Stimulated activated CD4-positive, alpha-beta T cell treated with anti-CD3 and anti-CD28 coated beads, Interleukin-1b, Interleukin-23, amount 100 ng/mL, for 24 hours (primary cell): ENCODE data around the gene PPIAL4G.
A peak's percentile ranks its signal among the peaks of the same experiment; 100 is the strongest.
"Not testable (repeated sequence)": the region's sequence is repeated elsewhere in the genome, so short reads cannot be mapped to it uniquely, and the experiment has no call there.

Experiments
- DNase-seq, 4 experiments: peaks; one replicate each; pipeline ENCODE4 v3.0.0-alpha.2; 2020; ENCODE audit warnings: low read depth in 4 of 4, low spot score in 1 of 4

The PPIAL4G gene

DNA sequence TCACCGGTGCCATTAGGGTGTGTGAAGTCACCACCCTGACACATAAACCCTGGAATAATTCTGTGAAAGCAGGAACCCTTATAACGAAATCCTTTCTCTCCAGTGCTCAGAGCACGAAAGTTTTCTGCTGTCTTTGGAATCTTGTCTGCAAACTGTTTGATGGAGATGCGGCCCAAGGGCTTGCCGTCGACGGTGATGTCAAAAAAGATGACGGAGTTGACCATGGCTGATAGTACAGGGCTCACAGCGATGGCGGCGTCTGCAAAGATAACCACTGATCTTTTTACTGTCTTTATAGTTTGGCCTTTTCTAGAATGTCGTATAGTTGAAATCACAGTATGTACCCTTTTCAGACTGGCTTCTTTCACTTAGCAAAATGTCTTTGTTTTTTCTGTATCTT lies at the start of gene PPIAL4G:
TSS of gene PPIAL4G (minus strand) at position 274 of the 400 bp plus-strand sequence. CDS start at position 224, 50 bp downstream.
- DNase-seq, result not testable (repeated sequence)

DNA sequence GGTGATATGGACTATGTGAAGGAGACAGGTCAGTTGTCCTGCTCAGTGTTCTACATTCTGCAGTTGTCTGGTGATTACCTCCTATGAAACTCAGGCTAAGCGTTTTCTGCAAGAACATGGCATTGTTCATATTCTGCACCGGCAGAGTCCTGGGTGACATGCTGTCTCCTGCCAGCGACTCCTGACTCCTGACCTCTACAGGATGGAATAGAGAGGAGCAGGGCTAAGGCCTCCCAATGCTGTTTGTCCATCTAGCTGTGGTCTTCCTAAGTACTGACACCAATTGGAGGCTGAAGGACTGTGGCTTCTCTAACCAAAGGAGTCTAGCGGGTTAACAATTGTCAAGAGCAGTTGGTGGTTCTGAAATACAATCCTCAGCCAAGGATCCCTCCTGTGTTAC lies 49.1 kb upstream of the PPIAL4G start:
- not testable (repeated sequence) for DNase-seq

DNA sequence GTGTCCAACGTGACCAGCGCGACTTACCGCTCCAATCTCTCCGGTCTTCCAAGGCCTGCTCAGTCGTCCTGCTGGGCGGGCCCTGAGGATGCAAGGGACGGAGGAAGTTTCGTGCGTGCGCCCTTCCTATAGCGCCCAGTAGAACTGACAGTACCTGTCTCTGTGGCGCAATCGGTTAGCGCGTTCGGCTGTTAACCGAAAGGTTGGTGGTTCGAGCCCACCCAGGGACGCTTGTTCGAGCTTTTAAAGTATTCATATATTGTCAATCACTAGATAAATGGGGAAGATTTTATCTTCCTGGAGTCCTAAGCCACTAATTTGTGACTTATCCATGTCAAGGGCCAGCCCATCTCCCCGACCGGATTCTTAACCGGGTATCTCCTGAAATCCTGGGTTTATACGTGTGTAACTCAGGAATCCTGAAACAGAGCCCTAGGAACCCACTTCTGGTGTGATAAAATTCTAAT lies 46.0 kb upstream of the PPIAL4G start:
- peak; percentile 32 to 67 (median 62) for DNase-seq

DNA sequence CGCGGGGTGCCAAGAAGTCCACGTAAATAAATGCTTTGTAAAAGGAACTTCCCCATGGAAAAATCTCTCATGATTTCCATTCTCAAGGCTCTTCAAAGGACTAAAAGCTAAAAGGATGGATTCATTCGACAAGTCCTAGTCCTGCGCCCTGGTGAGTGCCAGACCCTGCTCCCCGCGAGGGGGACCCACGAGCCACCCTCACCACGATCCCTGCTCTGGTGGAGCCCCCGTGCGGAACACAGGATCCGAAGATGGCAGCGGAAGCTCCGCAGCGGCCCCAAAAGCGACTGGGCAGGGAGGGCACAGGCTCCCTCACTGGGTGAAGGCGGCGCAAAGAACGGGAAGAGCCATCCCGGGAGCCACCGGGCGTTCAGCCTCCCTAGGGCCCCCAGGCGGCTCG lies 45.5 kb upstream of the PPIAL4G start:
- DNase-seq, result not testable (repeated sequence)

DNA sequence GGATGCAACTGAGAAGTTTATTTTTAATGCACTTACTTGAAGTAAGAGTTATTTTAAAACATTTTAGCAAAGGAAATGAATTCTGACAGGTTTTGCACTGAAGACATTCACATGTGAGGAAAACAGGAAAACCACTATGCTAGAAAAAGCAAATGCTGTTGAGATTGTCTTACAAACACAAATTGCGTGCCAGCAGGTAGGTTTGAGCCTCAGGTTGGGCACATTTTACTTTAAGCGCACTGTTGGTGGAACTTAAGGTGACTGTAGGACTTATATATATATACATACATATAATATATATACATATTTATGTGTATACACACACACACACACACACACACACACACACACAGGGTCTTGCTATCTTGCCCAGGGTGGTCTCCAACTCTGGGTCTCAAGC lies 43.5 kb upstream of the PPIAL4G start:
- DNase-seq, result not testable (repeated sequence)

DNA sequence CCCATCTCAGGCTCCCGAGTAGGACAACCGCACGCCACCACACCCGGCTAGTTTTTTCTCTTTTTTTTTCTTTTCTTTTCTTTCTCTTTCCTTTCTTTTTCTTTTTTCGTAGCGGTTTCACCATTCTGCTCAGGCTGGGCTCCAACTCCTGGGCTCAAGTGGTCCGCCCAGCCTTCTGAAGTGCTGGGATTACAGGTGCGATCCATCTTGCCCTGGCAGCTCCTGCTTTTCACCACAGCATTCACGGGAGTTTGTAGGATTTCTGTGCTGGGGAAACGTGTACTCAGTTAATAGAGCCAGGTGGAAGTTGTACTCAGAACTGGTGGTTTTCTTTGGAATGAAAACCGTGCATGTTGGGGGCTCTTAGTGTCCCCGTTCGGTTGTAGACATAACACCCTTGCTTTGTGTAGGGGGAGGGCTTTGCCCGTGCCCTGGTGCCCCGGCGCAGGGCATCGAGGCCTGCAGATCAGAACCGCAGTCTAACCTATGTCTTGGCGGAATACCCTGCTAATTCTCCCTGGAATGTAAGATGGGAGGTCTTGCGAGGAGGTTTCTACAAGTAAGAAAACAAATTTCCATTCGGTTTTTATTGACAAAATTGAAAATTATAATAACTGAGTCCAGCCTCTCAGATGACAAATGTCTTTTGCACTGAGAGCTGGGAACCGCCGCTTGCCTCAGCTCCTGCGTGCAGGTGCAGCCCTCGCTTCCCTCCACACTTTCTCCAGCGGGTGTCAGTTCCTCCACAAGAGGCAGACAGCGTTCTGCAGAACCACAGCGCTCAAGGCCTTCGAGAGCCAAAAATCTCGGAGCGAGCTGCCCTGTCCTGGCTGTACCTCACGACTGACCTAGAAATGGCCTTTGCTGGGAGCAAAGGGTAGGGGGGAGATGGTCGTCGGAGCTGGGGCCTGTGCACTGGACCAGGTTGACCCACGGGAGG lies 40.4 kb upstream of the PPIAL4G start:
- DNase-seq, result not testable (repeated sequence)

DNA sequence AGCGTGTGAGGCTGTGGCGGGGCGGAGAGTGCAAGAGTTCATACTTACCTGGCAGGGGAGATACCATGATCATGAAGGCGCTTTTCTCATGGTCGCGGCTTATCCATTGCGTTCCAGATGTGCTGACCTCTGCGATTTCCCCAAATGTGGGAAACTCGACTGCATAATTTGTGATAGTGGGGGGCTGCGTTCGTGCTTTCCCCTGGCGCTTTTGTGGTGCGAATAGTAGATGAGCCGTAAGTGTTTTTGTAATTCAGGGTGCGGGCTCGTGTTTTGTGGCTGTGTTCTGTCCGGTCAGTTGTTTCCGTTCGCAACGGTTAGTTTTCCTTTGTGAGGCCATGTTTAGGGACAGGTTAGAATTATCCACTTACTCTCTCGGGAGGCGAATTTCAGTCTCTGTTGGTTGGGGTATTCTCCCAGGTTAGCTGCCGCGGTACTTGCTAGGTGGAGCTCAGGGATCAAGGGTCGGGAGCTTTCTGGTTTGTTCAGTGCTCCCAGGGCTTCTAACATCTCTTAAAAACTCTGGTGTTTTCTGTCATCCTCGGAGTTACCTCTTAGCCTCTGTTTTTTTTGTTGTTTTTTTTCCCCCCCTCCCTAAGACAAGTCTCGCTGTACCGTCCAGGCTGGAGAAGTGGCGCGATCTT lies 39.6 kb upstream of the PPIAL4G start:
- DNase-seq, result peak; percentile 81 to 93 (median 90)

DNA sequence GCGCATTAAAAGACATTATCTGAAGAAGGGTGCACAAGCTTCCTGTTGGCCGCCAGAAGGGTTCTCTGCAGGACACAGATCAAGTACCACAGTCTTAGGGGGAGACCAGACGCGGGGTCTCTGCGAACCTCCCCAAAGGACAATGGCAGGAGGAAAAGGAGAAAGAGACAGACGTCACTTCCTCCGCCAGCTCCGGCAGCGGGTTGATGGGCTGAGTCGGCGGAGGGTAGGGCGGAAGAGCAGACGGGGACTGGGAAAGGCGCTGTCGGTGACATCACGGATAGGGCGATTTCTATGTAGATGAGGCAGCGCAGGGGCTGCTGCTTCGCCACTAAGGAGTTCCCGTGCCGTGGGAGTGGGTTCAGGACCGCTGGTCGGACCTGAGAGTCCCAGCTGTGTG lies 39.0 kb upstream of the PPIAL4G start:
- DNase-seq, result peak; percentile 39 to 73 (median 60)

DNA sequence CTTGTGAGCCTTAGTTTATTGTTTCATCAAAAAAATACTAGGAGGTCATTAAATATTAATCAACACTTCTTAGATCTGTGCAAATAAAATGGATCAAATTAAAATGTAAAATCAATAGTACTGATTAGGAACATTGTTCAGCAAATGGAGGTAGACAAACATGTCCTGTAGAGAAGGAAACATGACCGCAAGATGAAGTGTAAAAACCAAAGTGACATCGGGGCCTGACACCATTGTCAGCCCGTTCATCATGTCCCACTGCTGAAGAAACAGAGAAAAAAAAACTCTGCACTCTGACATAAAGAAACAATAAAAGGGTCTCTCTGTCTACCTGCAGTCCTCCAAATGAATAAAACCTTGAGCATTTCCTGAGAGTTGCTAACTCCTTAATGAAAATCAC lies 31.2 kb upstream of the PPIAL4G start:
- DNase-seq, result not testable (repeated sequence)

DNA sequence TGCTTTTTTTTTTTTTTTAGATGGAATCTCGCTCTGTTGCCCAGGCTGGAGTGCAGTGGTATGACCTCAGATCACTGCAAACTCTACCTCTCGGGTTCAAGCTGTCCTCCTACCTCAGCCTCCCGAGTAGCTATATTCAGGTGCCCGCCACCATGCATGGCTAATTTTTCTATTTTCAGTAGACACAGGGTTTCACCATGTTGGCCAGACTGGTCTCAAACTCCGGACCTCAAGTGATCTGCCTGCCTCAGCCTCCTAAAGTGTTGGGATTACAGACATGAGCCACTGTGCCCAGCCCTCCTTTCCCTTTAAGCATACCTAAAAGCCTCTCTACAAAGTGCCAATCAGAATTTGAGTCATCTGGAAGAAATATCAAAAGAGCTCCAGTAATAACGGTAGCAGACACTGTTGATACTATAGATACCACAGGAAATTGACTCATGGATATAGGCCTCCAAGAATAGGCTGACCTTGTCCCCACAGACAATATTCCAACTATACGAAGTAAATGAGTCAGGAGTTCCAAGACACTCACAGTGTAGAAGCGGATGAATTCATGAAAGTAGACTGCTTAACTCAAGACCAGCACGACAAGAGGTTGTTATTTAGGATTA lies 29.6 kb upstream of the PPIAL4G start:
- DNase-seq, result not testable (repeated sequence)

DNA sequence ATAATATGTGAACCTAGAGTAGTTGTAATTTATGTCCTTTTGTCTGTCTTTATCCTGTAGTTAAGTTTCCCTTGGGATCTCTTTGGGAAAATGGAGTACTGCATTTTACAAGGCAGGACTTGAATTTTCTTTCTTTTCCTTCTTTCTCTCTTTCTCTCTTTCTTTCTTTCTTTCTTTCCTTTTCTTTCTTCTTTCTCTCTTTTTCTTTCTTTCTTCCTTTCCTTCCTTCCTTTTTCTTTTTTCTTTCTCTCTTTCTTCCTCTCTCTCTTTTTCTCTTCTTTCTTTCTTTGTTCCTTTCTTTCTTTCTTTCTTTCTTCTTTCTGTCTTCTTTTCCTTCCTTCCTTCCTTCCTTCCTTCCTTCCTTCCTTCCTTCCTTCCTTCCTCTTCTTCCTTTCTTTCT lies 10.8 kb upstream of the PPIAL4G start:
- not testable (repeated sequence) for DNase-seq

DNA sequence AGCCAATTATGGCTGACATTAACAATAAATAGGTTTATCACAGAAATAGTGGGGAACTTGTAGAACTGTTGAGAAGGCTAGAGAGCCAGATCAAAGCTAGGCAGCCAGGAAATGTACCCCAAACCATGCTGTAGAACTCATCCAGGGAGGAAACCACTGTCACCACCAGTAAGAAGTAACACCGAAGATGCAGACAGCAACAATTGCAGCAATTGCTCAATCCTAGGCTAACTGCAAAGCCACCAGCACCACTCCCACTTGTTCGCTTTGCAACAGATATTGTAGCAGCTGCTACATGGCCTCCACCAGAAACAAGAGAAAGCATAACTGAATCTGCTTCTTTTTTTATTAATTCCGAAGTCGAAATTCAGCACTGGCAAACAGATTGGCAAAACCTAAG lies 2.0 kb downstream of the PPIAL4G start:
- DNase-seq, result peak in 1 of 4 experiments; percentile 1

DNA sequence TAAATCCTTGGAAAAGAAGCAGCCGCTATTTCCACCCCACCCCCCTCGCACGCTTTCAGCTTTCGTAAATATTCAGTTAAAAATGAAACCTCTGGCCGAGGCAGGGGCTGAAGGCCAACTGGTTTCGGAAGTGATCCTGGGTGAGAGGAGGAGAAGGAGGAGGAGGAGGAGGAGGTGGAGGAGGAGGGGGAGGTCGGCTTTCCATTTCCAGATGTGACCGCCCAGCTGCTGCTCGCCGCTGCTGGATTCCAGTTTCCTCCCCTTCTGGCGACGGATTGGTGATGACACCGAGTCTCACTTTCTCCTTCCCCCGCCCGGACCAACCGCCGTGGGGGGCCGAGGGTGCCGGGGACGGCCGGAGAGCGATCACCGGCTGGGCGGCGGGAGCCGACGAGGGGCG lies 23.4 kb downstream of the PPIAL4G start:
- DNase-seq, result not testable (repeated sequence)

DNA sequence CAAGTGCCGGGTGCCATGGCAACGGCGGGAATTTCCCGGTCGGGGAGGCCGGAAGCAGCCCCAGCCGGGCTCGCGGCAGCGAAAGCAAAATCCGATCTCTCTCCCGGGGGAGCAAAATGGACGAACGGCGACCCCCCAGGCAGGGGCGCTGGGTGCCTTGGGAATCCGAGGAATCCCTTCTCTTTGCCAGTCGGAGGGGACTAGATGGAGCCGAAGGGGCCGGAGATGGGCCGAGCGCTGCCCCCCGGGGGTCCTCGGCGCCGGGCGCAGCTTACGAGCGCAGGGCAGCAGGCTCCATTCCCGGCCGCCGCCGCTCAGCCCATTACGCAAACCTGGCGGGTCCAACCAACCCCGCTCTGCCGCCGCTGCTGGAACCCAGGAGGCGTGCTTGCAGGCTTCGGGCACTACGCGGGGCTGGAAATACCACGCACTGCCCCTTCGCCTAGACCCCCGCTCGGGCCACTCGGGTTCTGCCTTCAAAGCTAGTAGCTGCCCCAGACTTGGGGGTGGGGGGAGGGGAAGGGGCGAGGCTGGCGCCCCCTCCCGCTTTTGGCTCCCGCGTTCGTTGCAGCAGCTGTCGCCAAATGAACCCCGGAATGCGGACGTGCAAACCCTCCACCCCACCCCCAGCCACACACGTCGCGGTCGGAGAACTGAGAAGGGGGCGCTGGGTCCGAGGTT lies 24.1 kb downstream of the PPIAL4G start:
- peak in 2 of 4 experiments; percentile 27 to 36 for DNase-seq

DNA sequence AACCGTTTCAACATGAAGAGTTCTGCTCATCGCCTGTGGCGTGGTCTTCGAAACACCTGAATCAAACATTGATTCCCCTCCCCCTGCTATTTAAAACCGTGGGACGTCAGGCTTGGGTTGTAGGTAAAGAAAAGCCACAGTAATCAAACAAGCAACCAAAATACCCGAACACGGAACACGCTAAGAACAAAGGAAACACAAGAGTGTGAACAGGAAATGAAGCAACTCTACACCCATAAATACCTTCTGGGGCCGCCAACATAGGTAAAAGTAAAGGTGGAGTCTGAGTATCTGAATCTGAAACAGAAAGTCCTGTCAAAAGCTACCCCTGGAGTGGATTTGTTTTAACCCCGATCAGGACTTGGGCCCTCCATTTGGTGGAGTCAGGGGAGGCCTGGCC lies 24.7 kb downstream of the PPIAL4G start:
- DNase-seq, result not testable (repeated sequence)

DNA sequence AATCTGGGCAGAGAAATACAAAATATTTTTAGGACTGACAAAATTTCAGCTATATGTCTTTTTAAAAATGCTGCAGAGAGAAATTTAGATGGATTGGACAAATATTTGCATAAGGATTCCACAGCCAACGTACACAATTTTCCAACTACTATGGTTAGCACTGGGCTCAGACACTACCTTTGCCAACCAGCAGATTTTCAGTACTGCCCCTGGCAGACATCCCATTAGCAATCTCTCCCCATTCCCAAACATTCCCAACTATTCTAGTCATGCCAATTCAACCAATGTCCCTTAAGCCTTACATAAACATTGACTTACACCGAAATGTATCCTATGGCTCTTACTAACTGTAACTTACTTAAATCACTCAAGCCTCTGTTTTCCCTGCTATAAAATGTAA lies 30.3 kb downstream of the PPIAL4G start:
- not testable (repeated sequence) for DNase-seq

DNA sequence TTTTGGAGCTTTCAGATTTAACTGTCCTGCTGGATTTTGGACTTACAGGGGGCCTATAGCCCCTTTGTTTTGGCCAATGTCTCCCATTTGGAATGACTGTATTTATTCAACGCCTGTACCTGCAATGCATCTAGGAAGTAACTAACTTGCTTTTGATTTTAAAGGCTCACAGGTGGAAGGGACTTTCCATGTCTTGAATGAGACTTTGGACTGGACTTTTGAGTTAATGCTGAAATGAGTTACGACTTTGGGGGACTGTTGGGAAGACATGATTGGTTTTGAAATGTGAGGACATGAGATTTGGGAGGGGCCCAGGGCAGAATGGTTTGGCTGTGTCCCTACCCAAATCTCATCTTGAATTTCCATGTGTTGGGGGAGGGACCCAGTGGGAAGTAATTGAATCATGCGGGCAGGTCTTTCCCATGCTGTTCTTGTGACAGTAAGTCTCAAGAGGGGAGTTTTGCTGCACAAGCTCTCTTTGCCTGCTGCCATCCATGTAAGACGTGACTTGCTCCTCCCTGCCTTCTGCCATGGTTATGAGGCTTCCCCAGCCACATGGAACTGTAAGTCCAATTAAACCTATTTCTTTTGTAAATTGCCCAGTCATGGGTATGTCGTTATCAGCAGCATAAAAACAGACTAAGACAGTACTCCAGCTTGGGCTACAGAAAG lies 43.3 kb downstream of the PPIAL4G start:
- DNase-seq, result not testable (repeated sequence)

DNA sequence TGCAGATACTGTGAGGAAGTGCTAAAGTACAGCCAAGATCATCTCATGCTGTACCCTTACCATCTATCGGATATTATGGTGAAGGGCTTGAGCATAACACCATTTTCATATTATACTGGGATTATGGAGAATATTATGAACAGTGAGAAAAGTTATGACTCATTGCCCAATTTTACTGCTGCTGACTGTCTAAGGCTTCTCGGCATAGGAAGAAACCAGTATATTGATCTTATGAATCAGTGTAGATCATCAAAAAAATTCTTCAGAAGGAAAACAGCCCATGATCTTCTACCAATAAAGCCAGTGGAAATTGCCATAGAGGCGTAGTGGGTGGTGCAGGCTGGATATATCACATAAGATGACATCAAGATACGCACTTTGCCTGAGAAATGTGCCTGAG lies 47.7 kb downstream of the PPIAL4G start:
- DNase-seq, result no peak

DNA sequence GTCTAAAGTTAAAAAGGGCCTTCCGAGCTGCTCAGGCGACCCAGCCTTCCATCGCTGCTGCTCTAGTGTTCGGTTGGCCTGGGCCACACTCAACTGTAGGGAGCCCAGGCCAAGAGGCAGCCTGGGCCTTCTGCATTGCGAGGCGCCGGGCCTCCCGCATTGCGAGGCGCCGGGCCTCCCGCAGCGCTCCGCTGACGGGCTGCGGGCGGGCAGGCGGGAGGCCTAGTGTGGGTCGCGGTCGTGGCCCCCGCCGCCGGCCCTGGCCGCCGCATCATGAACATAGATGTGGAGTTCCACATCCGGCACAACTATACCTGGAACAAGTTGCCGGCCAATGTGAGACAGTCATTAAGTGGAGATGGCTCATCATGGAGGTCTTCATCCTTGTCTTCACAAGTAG lies 48.3 kb downstream of the PPIAL4G start:
- no peak for DNase-seq

DNA sequence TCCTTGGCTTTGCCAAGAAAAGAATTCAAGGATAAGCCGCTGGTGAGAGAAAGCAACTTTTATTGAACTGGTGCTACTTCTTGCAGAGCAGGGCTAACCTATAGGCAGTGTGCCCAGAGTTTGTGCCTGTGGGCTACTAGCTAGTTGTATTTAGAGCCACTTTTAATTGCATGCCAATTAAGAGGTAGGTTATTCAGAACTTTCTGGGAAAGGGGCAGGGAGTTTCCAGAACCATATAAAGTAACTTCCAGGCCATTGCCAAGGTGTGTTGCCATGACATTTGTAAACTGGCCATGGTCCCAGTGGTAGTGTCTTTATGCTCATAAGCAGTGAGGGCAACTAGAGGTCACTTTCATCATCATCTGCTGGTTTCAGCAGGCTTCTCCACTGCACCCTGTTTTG lies 50.2 kb downstream of the PPIAL4G start:
- DNase-seq, result not testable (repeated sequence)
